Uterus (tissue), 4 donors: ENCODE data around the gene CARD9. TPM values are rescaled to one million over a fixed set of nuclear protein-coding genes. Genes with fewer than 3 reads are reported as not detected.
A peak's percentile ranks its signal among the peaks of the same experiment; 100 is the strongest.

Source experiments
- DNase-seq, 2 donors: peaks; one replicate each; pipeline ENCODE4 v3.0.0-alpha.2; 2019 to 2020
- H3K27ac ChIP-seq, 2 donors: fragments of 200-600 bp; sonication (generic); 1 replicate in 1 of 2; 2 replicates in 1 of 2; pipeline ENCODE4 v1.5.1; 2016 to 2018
- H3K27me3 ChIP-seq, 2 donors: fragments of 200-600 bp; sonication (generic); one replicate each; pipeline ENCODE4 v1.5.1; 2018 to 2019; ENCODE audit warnings: control low read depth in 1 of 2
- H3K36me3 ChIP-seq, 2 donors: fragments of 200-600 bp; sonication (generic); one replicate each; pipeline ENCODE4 v1.5.1; 2019; ENCODE audit warnings: control low read depth in 1 of 2
- H3K4me1 ChIP-seq, 2 donors: fragments of 200-600 bp; sonication (generic); one replicate each; pipeline ENCODE4 v1.5.1; 2018 to 2019; ENCODE audit warnings: control low read depth in 1 of 2
- H3K4me3 ChIP-seq, 2 donors: fragments of 200-600 bp; sonication (generic); 1 replicate in 1 of 2; 2 replicates in 1 of 2; pipeline ENCODE4 v1.5.1; 2018 to 2019; ENCODE audit warnings: mild to moderate bottlenecking in 1 of 2
- H3K9me3 ChIP-seq, 2 donors: fragments of 200-600 bp; sonication (generic); one replicate each; pipeline ENCODE4 v1.5.1; 2019; ENCODE audit warnings: control low read depth in 1 of 2
- POLR2A ChIP-seq, 2 donors: fragments of 450-650 bp; IDR thresholded peaks; one replicate each; pipeline ENCODE4 v1.6.1; 2016; ENCODE audit warnings: antibody characterized with exemption in 2 of 2, mild to moderate bottlenecking in 1 of 2, moderate library complexity in 1 of 2
- intact Hi-C: fragments of 100-400 bp; cut with DNase I; formaldehyde crosslinking; loops from one replicate; pipeline ENCODE4 v1.15.1; 2023; ENCODE audit warnings: low total_unique reads
- total RNA-seq, 4 donors: library from RNA; depleted of rRNA in 3 of 4; stranded (reverse); fragments of >200 nt in 3 of 4; gene quantifications; one replicate each; pipeline versions ENCODE4 v1.1.0 to v1.2.4, GENCODE V29; 2014 to 2023
- TF ChIP-seq, protein P1 (sequence below), 4 experiments: fragments of 200-600 bp in 2 of 4; fragments of 450-650 bp in 2 of 4; sonication (generic) in 2 of 4; IDR thresholded peaks; one replicate each; pipeline ENCODE4 v1.5.1; 2016 to 2019; ENCODE audit warnings: antibody characterized with exemption in 4 of 4, mild to moderate bottlenecking in 2 of 4, moderate library complexity in 1 of 4
- donor health status: DM: yes; HTN: yes; CAD: no.

The CARD9 gene
- total RNA-seq, 4 donors from 2014 or later = under 0.01 to 10.6 (median 2.5) TPM

- Histone ChIP-seq H3K36me3 (no peaks in the 10 kb centered on the region), H3K27me3 (no peaks in the 10 kb centered on the region), H3K4me1 (no peaks in the 10 kb centered on the region), H3K9me3 (no peaks in the 10 kb centered on the region), H3K4me3 (no peak overlapping the region), H3K27ac (peak overlapping the region; percentile 7 to 20)
- DNase-seq = peak in 1 of 2 donors; percentile 71
- intact Hi-C loops = no loop called here
- no peak for TF ChIP-seq POLR2A (IDR thresholded peaks at IDR 0.05)
- TF ChIP-seq, protein P1, sequence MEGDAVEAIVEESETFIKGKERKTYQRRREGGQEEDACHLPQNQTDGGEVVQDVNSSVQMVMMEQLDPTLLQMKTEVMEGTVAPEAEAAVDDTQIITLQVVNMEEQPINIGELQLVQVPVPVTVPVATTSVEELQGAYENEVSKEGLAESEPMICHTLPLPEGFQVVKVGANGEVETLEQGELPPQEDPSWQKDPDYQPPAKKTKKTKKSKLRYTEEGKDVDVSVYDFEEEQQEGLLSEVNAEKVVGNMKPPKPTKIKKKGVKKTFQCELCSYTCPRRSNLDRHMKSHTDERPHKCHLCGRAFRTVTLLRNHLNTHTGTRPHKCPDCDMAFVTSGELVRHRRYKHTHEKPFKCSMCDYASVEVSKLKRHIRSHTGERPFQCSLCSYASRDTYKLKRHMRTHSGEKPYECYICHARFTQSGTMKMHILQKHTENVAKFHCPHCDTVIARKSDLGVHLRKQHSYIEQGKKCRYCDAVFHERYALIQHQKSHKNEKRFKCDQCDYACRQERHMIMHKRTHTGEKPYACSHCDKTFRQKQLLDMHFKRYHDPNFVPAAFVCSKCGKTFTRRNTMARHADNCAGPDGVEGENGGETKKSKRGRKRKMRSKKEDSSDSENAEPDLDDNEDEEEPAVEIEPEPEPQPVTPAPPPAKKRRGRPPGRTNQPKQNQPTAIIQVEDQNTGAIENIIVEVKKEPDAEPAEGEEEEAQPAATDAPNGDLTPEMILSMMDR (IDR thresholded peaks at IDR 0.05) = peak; percentile 16 to 56 (median 40)
Measured at GRCh38 chr9:136345281-136346156, 27.9 kb downstream of the CARD9 start.

- intact Hi-C loops = no loop called here
- Histone ChIP-seq H3K27ac (no peak overlapping the region), H3K9me3 (no peaks in the 10 kb centered on the region), H3K27me3 (no peaks in the 10 kb centered on the region), H3K4me1 (no peaks in the 10 kb centered on the region), H3K4me3 (no peak overlapping the region), H3K36me3 (no peaks in the 10 kb centered on the region)
- TF ChIP-seq, protein P1 (IDR thresholded peaks at IDR 0.05) = no peak
- no peak for TF ChIP-seq POLR2A (IDR thresholded peaks at IDR 0.05)
- no peak for DNase-seq
Measured at GRCh38 chr9:136344544-136345280, 28.8 kb downstream of the CARD9 start.

DNA sequence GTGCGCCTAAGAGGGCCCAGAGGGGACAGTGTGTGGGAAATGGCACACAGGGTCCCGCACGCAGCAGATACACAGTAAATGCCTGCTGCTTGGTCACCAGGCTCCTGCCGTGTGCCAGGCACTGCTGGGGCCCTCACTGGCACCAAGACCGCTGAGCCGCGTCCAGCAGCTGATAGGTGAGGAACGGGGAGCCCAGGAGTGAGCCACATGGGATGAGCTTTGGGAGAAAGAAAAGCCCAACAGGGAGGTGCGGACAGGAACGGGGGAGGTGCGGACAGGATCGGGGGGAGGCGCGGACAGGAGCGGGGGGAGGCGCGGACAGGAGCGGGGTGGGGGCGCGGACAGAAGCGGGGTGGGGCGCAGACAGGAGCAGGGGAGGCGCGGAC lies 29.6 kb downstream of the CARD9 start:
- Histone ChIP-seq H3K36me3 (no peaks in the 10 kb centered on the region), H3K27ac (no peak overlapping the region), H3K9me3 (no peaks in the 10 kb centered on the region), H3K27me3 (no peaks in the 10 kb centered on the region), H3K4me1 (no peaks in the 10 kb centered on the region), H3K4me3 (no peak overlapping the region)
- TF ChIP-seq, protein P1 (IDR thresholded peaks at IDR 0.05) = no peak
- no peak for TF ChIP-seq POLR2A (IDR thresholded peaks at IDR 0.05)
- DNase-seq = no peak
- intact Hi-C loops = no loop called here

DNA sequence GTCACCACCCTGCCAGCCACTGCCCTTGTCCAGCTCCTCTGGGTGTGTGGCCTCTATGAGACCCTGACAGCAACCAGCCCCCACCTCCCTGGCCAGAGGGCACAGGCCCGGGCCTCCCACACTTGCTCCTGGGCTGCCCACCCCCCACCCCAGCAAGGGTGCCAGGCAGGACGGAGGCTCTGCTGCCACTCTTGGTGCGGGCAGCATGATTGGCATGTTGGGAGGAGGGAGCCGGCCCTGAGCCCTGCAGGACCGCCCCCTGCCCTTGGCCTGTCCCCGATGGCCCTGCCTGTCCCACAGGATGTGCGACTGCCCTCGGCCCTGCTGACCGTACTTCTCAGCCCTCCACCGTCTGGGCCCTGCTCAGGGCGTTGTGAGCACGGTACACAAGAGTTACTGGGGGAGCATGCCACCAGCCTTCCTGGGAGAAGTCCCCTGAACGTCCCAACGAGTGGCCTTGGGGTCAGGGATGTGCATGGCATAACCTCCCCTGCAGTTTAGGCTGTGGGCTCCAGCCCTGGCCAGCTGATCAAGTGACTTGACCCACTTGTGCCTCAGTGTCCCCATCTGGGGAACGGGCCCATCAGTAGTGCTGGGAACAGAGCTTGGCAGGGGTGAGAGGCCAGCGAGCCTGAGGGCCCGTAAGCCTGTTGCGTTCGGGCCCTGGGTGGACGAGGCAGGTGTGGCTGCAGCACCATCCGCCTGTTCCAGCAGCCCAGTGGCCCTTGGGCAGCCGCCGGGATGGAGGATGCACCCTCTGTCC lies 30.2 kb downstream of the CARD9 start:
- Histone ChIP-seq H3K4me1 (no peaks in the 10 kb centered on the region), H3K9me3 (no peaks in the 10 kb centered on the region), H3K36me3 (no peaks in the 10 kb centered on the region), H3K27me3 (no peaks in the 10 kb centered on the region), H3K4me3 (no peak overlapping the region), H3K27ac (peak overlapping the region in 1 of 2 donors; percentile 69)
- intact Hi-C loops = no loop called here
- no peak for DNase-seq
- no peak for TF ChIP-seq POLR2A (IDR thresholded peaks at IDR 0.05)
- TF ChIP-seq, protein P1 (IDR thresholded peaks at IDR 0.05) = no peak
